Endothelial cell of umbilical vein (primary cell): ENCODE results near the gene BAD.

Experiments
- EZH2 ChIP-seq: IDR thresholded peaks from 2 replicates; pipeline ENCODE4 v1.6.1; 2012; ENCODE audit warnings: borderline replicate concordance, low read depth, mild to moderate bottlenecking, moderate library complexity, low read length, inconsistent platforms; ENCODE audit not compliant: severe bottlenecking
- GATA2 ChIP-seq: IDR thresholded peaks from 2 replicates; pipeline ENCODE4 v1.7.0; 2011; ENCODE audit warnings: low read depth, mild to moderate bottlenecking, moderate library complexity, mixed read lengths, low read length; ENCODE audit not compliant: insufficient read length, insufficient read depth
- JUN ChIP-seq: IDR thresholded peaks from 2 replicates; pipeline ENCODE4 v1.6.1; 2011; ENCODE audit warnings: borderline replicate concordance, low read depth; ENCODE audit not compliant: insufficient read length, insufficient read depth
- MYC ChIP-seq: IDR thresholded peaks from one replicate; pipeline ENCODE4 v1.6.1; 2011; ENCODE audit warnings: mild to moderate bottlenecking, low read depth, low read length
- POLR2A ChIP-seq: IDR thresholded peaks from 2 replicates; pipeline ENCODE4 v1.6.1; 2012; ENCODE audit warnings: low read depth, mild to moderate bottlenecking, control low read depth, low read length
- POLR2AphosphoS5 ChIP-seq: IDR thresholded peaks from 2 replicates; pipeline ENCODE4 v1.6.1; 2012; ENCODE audit warnings: low read depth, mild to moderate bottlenecking, control low read depth, low read length, moderate library complexity; ENCODE audit not compliant: insufficient read depth
- TF ChIP-seq, protein P1 (sequence below), 2 donors: IDR thresholded peaks; 1 replicate in 1 of 2; 2 replicates in 1 of 2; pipeline ENCODE4 v1.5.1; 2011; ENCODE audit warnings: low read length in 2 of 2, mild to moderate bottlenecking in 2 of 2, moderate library complexity in 2 of 2, control low read depth in 1 of 2, inconsistent platforms in 1 of 2, low read depth in 1 of 2; ENCODE audit not compliant: insufficient read depth in 1 of 2; ENCODE audit errors: extremely low read depth in 1 of 2
- TF ChIP-seq, protein P2 (sequence below): IDR thresholded peaks from 2 replicates; pipeline ENCODE4 v1.6.1; 2011; ENCODE audit not compliant: insufficient read depth, insufficient read length

GRCh38 chr11:64261556-64262080 lies 22.8 kb downstream of the BAD start:
- TF ChIP-seq, protein P1, sequence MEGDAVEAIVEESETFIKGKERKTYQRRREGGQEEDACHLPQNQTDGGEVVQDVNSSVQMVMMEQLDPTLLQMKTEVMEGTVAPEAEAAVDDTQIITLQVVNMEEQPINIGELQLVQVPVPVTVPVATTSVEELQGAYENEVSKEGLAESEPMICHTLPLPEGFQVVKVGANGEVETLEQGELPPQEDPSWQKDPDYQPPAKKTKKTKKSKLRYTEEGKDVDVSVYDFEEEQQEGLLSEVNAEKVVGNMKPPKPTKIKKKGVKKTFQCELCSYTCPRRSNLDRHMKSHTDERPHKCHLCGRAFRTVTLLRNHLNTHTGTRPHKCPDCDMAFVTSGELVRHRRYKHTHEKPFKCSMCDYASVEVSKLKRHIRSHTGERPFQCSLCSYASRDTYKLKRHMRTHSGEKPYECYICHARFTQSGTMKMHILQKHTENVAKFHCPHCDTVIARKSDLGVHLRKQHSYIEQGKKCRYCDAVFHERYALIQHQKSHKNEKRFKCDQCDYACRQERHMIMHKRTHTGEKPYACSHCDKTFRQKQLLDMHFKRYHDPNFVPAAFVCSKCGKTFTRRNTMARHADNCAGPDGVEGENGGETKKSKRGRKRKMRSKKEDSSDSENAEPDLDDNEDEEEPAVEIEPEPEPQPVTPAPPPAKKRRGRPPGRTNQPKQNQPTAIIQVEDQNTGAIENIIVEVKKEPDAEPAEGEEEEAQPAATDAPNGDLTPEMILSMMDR (IDR thresholded peaks at IDR 0.05; ENCODE audit: extremely low read depth in 1 of 2, insufficient read depth in 1 of 2, low read depth in 1 of 2, low read length in 2 of 2) = no peak
- TF ChIP-seq POLR2A (no peak), POLR2AphosphoS5 (no peak), EZH2 (no peak), MYC (no peak), JUN (no peak), GATA2 (no peak)
- TF ChIP-seq, protein P2, sequence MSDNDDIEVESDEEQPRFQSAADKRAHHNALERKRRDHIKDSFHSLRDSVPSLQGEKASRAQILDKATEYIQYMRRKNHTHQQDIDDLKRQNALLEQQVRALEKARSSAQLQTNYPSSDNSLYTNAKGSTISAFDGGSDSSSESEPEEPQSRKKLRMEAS = no peak
